ENCODE measurements around the gene PKMYT1. TPM values are rescaled to one million over a fixed set of nuclear protein-coding genes. Genes with fewer than 3 reads are reported as not detected.
A peak's percentile ranks its signal among the peaks of the same experiment; 100 is the strongest.

Gene PKMYT1
- total and polyA plus RNA-seq, 9 of the 15 experiments (the other 6 are each of a cell fraction or from before 2014, with no cell fraction given), result 8.7 to 201 (median 37.8) TPM

DNA sequence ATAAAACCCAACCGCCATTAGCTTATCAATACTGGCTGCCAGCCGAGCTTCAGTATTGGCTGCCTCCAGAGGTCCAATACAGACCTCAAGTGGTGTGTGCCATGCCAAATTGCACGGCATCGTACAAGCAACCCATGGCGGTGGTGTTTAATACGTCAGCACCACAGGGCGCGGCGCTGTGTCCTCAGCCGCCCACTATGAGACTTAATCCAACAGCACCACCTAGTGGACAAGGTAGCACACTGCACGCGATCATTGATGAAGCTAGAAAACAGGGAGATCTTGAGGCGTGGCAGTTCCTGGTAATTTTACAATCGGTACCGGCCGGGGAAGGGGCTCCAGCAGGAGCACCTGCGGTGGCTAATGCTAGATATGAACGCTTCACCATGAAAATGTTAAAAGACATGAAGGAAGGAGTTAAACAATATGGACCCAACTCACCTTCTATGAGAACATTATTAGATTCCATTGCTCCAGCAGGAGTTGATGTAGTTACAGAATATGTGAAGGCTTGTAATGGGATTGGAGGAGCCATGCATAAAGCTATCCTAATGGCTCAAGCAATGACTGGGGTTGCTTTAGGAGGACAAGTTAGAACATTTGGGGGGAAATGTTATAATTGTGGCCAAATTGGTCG lies 53.1 kb downstream of the PKMYT1 start (continued):
- TF ChIP-seq POLR2A (conservative IDR thresholded peaks at IDR 0.05), result no peak
- TF ChIP-seq, protein P1, sequence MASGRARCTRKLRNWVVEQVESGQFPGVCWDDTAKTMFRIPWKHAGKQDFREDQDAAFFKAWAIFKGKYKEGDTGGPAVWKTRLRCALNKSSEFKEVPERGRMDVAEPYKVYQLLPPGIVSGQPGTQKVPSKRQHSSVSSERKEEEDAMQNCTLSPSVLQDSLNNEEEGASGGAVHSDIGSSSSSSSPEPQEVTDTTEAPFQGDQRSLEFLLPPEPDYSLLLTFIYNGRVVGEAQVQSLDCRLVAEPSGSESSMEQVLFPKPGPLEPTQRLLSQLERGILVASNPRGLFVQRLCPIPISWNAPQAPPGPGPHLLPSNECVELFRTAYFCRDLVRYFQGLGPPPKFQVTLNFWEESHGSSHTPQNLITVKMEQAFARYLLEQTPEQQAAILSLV (tag; IDR thresholded peaks at IDR 0.05), result no peak
- no peak for TF ChIP-seq ZNF707 (CRISPR knock-in tag; conservative IDR thresholded peaks at IDR 0.05)
- no peak for TF ChIP-seq CHD2 (IDR thresholded peaks at IDR 0.05; ENCODE audit: low read depth, low read length)
- no peak for TF ChIP-seq THRAP3 (IDR thresholded peaks at IDR 0.05; ENCODE audit: borderline replicate concordance)
- TF ChIP-seq STAG1 (CRISPR knock-in tag; IDR thresholded peaks at IDR 0.05; ENCODE audit: borderline replicate concordance), result peak; percentile 67; the same call in 1 of the 2 replicates
- TF ChIP-seq ZBED1 (IDR thresholded peaks at IDR 0.05), result no peak
- peak in 2 of 3 experiments; percentile 30 to 74 for TF ChIP-seq YY1 (IDR thresholded peaks at IDR 0.05; ENCODE audit: borderline replicate concordance in 1 of 3, control insufficient read depth in 1 of 3, extremely low read depth in 1 of 3, insufficient read depth in 3 of 3, insufficient read length in 1 of 3, insufficient replicate concordance in 2 of 3, low read depth in 1 of 3, low read length in 2 of 3)
- TF ChIP-seq KLF13 (tag; IDR thresholded peaks at IDR 0.05; ENCODE audit: borderline replicate concordance, low read depth), result peak; percentile 59; the same call in 1 of the 2 replicates
- TF ChIP-seq SIX5 (IDR thresholded peaks at IDR 0.05; ENCODE audit: borderline replicate concordance in 1 of 2, insufficient read depth in 1 of 2, low read depth in 1 of 2, low read length in 2 of 2), result no peak
- TF ChIP-seq CBFA2T2 (conservative IDR thresholded peaks at IDR 0.05), result no peak
- TF ChIP-seq ZNF551 (CRISPR knock-in tag; IDR thresholded peaks at IDR 0.05), result no peak
- TF ChIP-seq NCOA4 (IDR thresholded peaks at IDR 0.05; ENCODE audit: partially characterized antibody), result no peak
- TF ChIP-seq GTF2F1 (IDR thresholded peaks at IDR 0.05; ENCODE audit: low read depth, low read length), result no peak
- TF ChIP-seq GTF2A2 (tag; IDR thresholded peaks at IDR 0.05), result no peak
- TF ChIP-seq BACH1 (tag; IDR thresholded peaks at IDR 0.05), result no peak
- no peak for TF ChIP-seq ZNF239 (CRISPR knock-in tag; IDR thresholded peaks at IDR 0.05)
- TF ChIP-seq ZNF717 (CRISPR knock-in tag; IDR thresholded peaks at IDR 0.05), result no peak
- TF ChIP-seq, protein P2, sequence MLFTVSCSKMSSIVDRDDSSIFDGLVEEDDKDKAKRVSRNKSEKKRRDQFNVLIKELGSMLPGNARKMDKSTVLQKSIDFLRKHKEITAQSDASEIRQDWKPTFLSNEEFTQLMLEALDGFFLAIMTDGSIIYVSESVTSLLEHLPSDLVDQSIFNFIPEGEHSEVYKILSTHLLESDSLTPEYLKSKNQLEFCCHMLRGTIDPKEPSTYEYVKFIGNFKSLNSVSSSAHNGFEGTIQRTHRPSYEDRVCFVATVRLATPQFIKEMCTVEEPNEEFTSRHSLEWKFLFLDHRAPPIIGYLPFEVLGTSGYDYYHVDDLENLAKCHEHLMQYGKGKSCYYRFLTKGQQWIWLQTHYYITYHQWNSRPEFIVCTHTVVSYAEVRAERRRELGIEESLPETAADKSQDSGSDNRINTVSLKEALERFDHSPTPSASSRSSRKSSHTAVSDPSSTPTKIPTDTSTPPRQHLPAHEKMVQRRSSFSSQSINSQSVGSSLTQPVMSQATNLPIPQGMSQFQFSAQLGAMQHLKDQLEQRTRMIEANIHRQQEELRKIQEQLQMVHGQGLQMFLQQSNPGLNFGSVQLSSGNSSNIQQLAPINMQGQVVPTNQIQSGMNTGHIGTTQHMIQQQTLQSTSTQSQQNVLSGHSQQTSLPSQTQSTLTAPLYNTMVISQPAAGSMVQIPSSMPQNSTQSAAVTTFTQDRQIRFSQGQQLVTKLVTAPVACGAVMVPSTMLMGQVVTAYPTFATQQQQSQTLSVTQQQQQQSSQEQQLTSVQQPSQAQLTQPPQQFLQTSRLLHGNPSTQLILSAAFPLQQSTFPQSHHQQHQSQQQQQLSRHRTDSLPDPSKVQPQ (CRISPR knock-in tag; IDR thresholded peaks at IDR 0.05; ENCODE audit: borderline replicate concordance), result no peak
- TF ChIP-seq, protein P3, sequence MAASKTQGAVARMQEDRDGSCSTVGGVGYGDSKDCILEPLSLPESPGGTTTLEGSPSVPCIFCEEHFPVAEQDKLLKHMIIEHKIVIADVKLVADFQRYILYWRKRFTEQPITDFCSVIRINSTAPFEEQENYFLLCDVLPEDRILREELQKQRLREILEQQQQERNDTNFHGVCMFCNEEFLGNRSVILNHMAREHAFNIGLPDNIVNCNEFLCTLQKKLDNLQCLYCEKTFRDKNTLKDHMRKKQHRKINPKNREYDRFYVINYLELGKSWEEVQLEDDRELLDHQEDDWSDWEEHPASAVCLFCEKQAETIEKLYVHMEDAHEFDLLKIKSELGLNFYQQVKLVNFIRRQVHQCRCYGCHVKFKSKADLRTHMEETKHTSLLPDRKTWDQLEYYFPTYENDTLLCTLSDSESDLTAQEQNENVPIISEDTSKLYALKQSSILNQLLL (CRISPR knock-in tag; IDR thresholded peaks at IDR 0.05; ENCODE audit: borderline replicate concordance), result no peak
- TF ChIP-seq KLF6 (CRISPR knock-in tag; IDR thresholded peaks at IDR 0.05; ENCODE audit: borderline replicate concordance), result no peak
- TF ChIP-seq RBM34 (IDR thresholded peaks at IDR 0.05; ENCODE audit: borderline replicate concordance, insufficient read depth, low read length), result no peak
- TF ChIP-seq ZNF217 (CRISPR knock-in tag; IDR thresholded peaks at IDR 0.05), result no peak
- no peak for TF ChIP-seq NR2C1 (IDR thresholded peaks at IDR 0.05)
- TF ChIP-seq NR2C1 (tag; IDR thresholded peaks at IDR 0.05), result no peak
- TF ChIP-seq L3MBTL2 (IDR thresholded peaks at IDR 0.05), result peak; percentile 90
